ENCODE data around the gene ERN1.
"Not testable (repeated sequence)": the region's sequence is repeated elsewhere in the genome, so short reads cannot be mapped to it uniquely, and the experiment has no call there.

ERN1 gene

GRCh38 chr17:64167666-64168065 is 37.7 kb upstream of the ERN1 start:
- H3K4me1 ChIP-seq (ENCODE audit: control insufficient read depth, insufficient read depth, low read length); H3K4me3 ChIP-seq (ENCODE audit: low read length); H3K9me3 ChIP-seq (ENCODE audit: control insufficient read depth, insufficient read depth, low read length); DNase-seq (ENCODE audit: low read depth, low spot score); H3K36me3 ChIP-seq (ENCODE audit: control insufficient read depth, insufficient read depth, low read length); H3K27me3 ChIP-seq (ENCODE audit: control insufficient read depth, insufficient read depth, low read length); H3K27ac ChIP-seq (ENCODE audit: low read length): not testable (repeated sequence)
- WGBS (ENCODE audit: insufficient coverage, insufficient read length) = no CpG with 5 or more reads among the region's 3 CpGs

DNA sequence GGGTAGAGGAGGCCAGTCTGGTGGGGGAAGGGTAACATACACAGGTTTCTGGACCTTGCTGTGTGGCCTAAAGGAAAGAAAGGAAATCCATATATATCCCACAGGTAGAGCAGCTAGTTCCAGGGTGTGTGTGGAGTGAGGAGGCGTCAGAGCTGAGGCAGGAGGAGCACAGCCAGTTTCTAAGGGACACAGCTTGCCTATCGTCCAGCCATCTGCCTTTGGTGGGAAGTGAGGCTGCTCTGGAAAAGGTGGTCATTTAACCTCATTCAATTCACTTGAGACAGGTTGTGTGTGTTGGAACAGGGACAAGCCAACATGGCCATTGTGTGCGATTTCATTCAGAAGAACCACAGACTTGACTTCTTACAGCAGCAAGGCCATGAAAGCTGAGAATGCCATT is 36.9 kb upstream of the ERN1 start:
- Histone ChIP-seq H3K27me3 (ENCODE audit: control insufficient read depth, insufficient read depth, low read length) (no peaks in the 10 kb centered on the region), H3K4me3 (ENCODE audit: low read length) (no peak overlapping the region), H3K36me3 (ENCODE audit: control insufficient read depth, insufficient read depth, low read length) (no peaks in the 10 kb centered on the region), H3K4me1 (ENCODE audit: control insufficient read depth, insufficient read depth, low read length) (no peaks in the 10 kb centered on the region), H3K27ac (ENCODE audit: low read length) (no peak overlapping the region), H3K9me3 (ENCODE audit: control insufficient read depth, insufficient read depth, low read length) (no peaks in the 10 kb centered on the region)
- DNase-seq (ENCODE audit: low read depth, low spot score) = no peak
- no CpG with 5 or more reads among the region's 3 CpGs for WGBS (ENCODE audit: insufficient coverage, insufficient read length)

DNA sequence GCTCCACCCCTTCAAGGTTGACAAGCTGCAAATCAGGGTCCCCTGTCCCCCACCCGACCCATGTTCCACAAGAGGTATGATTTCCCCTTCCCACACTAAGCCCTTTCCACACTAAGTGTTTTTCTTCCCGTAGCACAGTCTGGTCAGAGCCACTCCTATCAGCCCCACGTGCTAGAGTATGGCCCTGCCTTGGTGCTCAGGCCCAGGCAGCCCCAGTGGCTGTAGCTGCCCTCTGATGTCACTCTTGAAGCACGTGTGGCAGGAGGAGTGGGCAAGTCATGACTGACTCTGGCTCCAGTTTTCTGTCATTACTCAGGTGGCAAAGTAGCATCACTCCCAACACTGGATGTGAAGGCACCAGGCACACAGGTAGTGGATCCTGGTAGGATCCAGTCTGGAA is 35.4 kb upstream of the ERN1 start:
- Histone ChIP-seq H3K4me1 (ENCODE audit: control insufficient read depth, insufficient read depth, low read length) (no peaks in the 10 kb centered on the region), H3K27ac (ENCODE audit: low read length) (no peak overlapping the region), H3K9me3 (ENCODE audit: control insufficient read depth, insufficient read depth, low read length) (no peaks in the 10 kb centered on the region), H3K4me3 (ENCODE audit: low read length) (no peak overlapping the region), H3K36me3 (ENCODE audit: control insufficient read depth, insufficient read depth, low read length) (no peaks in the 10 kb centered on the region), H3K27me3 (ENCODE audit: control insufficient read depth, insufficient read depth, low read length) (no peaks in the 10 kb centered on the region)
- no CpG with 5 or more reads among the region's 4 CpGs for WGBS (ENCODE audit: insufficient coverage, insufficient read length)
- no peak for DNase-seq (ENCODE audit: low read depth, low spot score)

GRCh38 chr17:64164596-64165285 is 34.8 kb upstream of the ERN1 start:
- H3K36me3 ChIP-seq (ENCODE audit: control insufficient read depth, insufficient read depth, low read length) = no peaks in the 10 kb centered on the region
- H3K4me1 ChIP-seq (ENCODE audit: control insufficient read depth, insufficient read depth, low read length) = no peaks in the 10 kb centered on the region
- no peaks in the 10 kb centered on the region for H3K9me3 ChIP-seq (ENCODE audit: control insufficient read depth, insufficient read depth, low read length)
- H3K27ac ChIP-seq (ENCODE audit: low read length) = no peak overlapping the region
- no peak overlapping the region for H3K4me3 ChIP-seq (ENCODE audit: low read length)
- WGBS (ENCODE audit: insufficient coverage, insufficient read length) = no CpG with 5 or more reads among the region's 6 CpGs
- no peak for DNase-seq (ENCODE audit: low read depth, low spot score)
- no peaks in the 10 kb centered on the region for H3K27me3 ChIP-seq (ENCODE audit: control insufficient read depth, insufficient read depth, low read length)

DNA sequence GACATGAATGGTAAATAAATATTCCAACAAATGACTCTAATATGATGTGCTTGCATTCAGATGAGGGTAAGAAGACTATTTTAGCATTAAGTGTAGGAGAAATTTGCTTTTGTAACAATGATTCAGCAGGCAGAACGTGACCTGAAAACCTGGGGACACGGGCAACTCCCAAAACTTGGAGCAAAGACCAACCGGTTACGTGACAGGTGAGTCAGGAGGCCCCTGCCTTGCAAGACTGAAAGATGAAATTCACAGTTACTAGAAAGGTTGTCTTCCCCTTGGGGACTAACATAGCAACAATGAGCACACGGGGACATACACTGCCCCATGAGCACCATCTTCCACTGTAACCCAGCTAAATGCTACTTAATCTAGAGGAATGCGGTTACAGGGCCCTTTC is 33.5 kb upstream of the ERN1 start:
- H3K4me3 ChIP-seq (ENCODE audit: low read length) = no peak overlapping the region
- no peaks in the 10 kb centered on the region for H3K36me3 ChIP-seq (ENCODE audit: control insufficient read depth, insufficient read depth, low read length)
- H3K27me3 ChIP-seq (ENCODE audit: control insufficient read depth, insufficient read depth, low read length) = no peaks in the 10 kb centered on the region
- H3K9me3 ChIP-seq (ENCODE audit: control insufficient read depth, insufficient read depth, low read length) = no peaks in the 10 kb centered on the region
- H3K4me1 ChIP-seq (ENCODE audit: control insufficient read depth, insufficient read depth, low read length) = no peaks in the 10 kb centered on the region
- WGBS (ENCODE audit: insufficient coverage, insufficient read length) = no CpG with 5 or more reads among the region's 6 CpGs
- no peak overlapping the region for H3K27ac ChIP-seq (ENCODE audit: low read length)
- DNase-seq (ENCODE audit: low read depth, low spot score) = no peak

GRCh38 chr17:64162554-64162953 is 32.6 kb upstream of the ERN1 start:
- Histone ChIP-seq H3K4me1 (ENCODE audit: control insufficient read depth, insufficient read depth, low read length) (no peaks in the 10 kb centered on the region), H3K9me3 (ENCODE audit: control insufficient read depth, insufficient read depth, low read length) (no peaks in the 10 kb centered on the region), H3K27me3 (ENCODE audit: control insufficient read depth, insufficient read depth, low read length) (no peaks in the 10 kb centered on the region), H3K27ac (ENCODE audit: low read length) (no peak overlapping the region), H3K36me3 (ENCODE audit: control insufficient read depth, insufficient read depth, low read length) (no peaks in the 10 kb centered on the region), H3K4me3 (ENCODE audit: low read length) (no peak overlapping the region)
- WGBS (ENCODE audit: insufficient coverage, insufficient read length) = no CpG with 5 or more reads among the region's 2 CpGs
- no peak for DNase-seq (ENCODE audit: low read depth, low spot score)

- Histone ChIP-seq H3K27me3 (ENCODE audit: control insufficient read depth, insufficient read depth, low read length) (no peaks in the 10 kb centered on the region), H3K9me3 (ENCODE audit: control insufficient read depth, insufficient read depth, low read length) (no peaks in the 10 kb centered on the region), H3K4me3 (ENCODE audit: low read length) (no peak overlapping the region), H3K27ac (ENCODE audit: low read length) (no peak overlapping the region), H3K4me1 (ENCODE audit: control insufficient read depth, insufficient read depth, low read length) (no peaks in the 10 kb centered on the region), H3K36me3 (ENCODE audit: control insufficient read depth, insufficient read depth, low read length) (no peaks in the 10 kb centered on the region)
- WGBS (ENCODE audit: insufficient coverage, insufficient read length) = no CpG with 5 or more reads among the region's 6 CpGs
- DNase-seq (ENCODE audit: low read depth, low spot score) = no peak
These were observed 31.6 kb upstream of the ERN1 start for GRCh38 chr17:64161380-64162176.

- Histone ChIP-seq H3K27me3 (ENCODE audit: control insufficient read depth, insufficient read depth, low read length) (no peaks in the 10 kb centered on the region), H3K4me1 (ENCODE audit: control insufficient read depth, insufficient read depth, low read length) (no peaks in the 10 kb centered on the region), H3K9me3 (ENCODE audit: control insufficient read depth, insufficient read depth, low read length) (no peaks in the 10 kb centered on the region), H3K36me3 (ENCODE audit: control insufficient read depth, insufficient read depth, low read length) (no peaks in the 10 kb centered on the region), H3K27ac (ENCODE audit: low read length) (no peak overlapping the region), H3K4me3 (ENCODE audit: low read length) (no peak overlapping the region)
- no CpG with 5 or more reads among the region's 4 CpGs for WGBS (ENCODE audit: insufficient coverage, insufficient read length)
- no peak for DNase-seq (ENCODE audit: low read depth, low spot score)
These were observed 30.4 kb upstream of the ERN1 start for GRCh38 chr17:64160378-64160777.

GRCh38 chr17:64158831-64159590 is 29.1 kb upstream of the ERN1 start:
- no peaks in the 10 kb centered on the region for H3K4me1 ChIP-seq (ENCODE audit: control insufficient read depth, insufficient read depth, low read length)
- no CpG with 5 or more reads among the region's 12 CpGs for WGBS (ENCODE audit: insufficient coverage, insufficient read length)
- no peaks in the 10 kb centered on the region for H3K9me3 ChIP-seq (ENCODE audit: control insufficient read depth, insufficient read depth, low read length)
- H3K27me3 ChIP-seq (ENCODE audit: control insufficient read depth, insufficient read depth, low read length) = no peaks in the 10 kb centered on the region
- DNase-seq (ENCODE audit: low read depth, low spot score) = no peak
- H3K4me3 ChIP-seq (ENCODE audit: low read length) = no peak overlapping the region
- no peaks in the 10 kb centered on the region for H3K36me3 ChIP-seq (ENCODE audit: control insufficient read depth, insufficient read depth, low read length)
- no peak overlapping the region for H3K27ac ChIP-seq (ENCODE audit: low read length)

- H3K9me3 ChIP-seq (ENCODE audit: control insufficient read depth, insufficient read depth, low read length) = no peaks in the 10 kb centered on the region
- H3K4me3 ChIP-seq (ENCODE audit: low read length) = no peak overlapping the region
- no peaks in the 10 kb centered on the region for H3K4me1 ChIP-seq (ENCODE audit: control insufficient read depth, insufficient read depth, low read length)
- no peak for DNase-seq (ENCODE audit: low read depth, low spot score)
- no peaks in the 10 kb centered on the region for H3K27me3 ChIP-seq (ENCODE audit: control insufficient read depth, insufficient read depth, low read length)
- H3K27ac ChIP-seq (ENCODE audit: low read length) = no peak overlapping the region
- no CpG with 5 or more reads among the region's 7 CpGs for WGBS (ENCODE audit: insufficient coverage, insufficient read length)
- H3K36me3 ChIP-seq (ENCODE audit: control insufficient read depth, insufficient read depth, low read length) = no peaks in the 10 kb centered on the region
These were observed 28.5 kb upstream of the ERN1 start for GRCh38 chr17:64158406-64158805.
